ENCODE results near the gene DDI2. TPM values are rescaled to one million over a fixed set of nuclear protein-coding genes. Genes with fewer than 3 reads are reported as not detected.

DDI2 gene
- total and polyA plus RNA-seq, 10 of the 15 experiments (the other 5 are each of a cell fraction or from before 2014, with no cell fraction given): 3.3 to 33.1 (median 11.6) TPM

GRCh38 chr1:15657021-15657420 lies 39.8 kb downstream of the DDI2 start:
- ATAC-seq (no peak), DNase-seq (ENCODE audit: low read depth, low spot score) (no peak), FAIRE-seq (no peak)
- POLR2A ChIA-PET: no interaction called here
- in situ Hi-C loops (cut with MboI): no loop called here
- RAD21 ChIA-PET (ENCODE audit: unreplicated experiment): no interaction called here
- no peak overlapping the region for H3K9ac ChIP-seq (ENCODE audit: control insufficient read depth, insufficient read depth, low read length)
- 50% methylated on average over 1 of the region's 1 CpG for WGBS (ENCODE audit: insufficient coverage, insufficient replicate concordance, low lambda C conversion rate, missing lambda C conversion rate)
- no peak overlapping the region for H2AFZ ChIP-seq (ENCODE audit: control insufficient read depth, low read depth, low read length)
- H3K9me3 ChIP-seq (replicated peaks; ENCODE audit: control insufficient read depth, insufficient read depth, low read length): no peaks in the 10 kb centered on the region
- H3K27me3 ChIP-seq (replicated peaks in 1 of 2; ENCODE audit: control insufficient read depth in 2 of 2, insufficient read depth in 2 of 2, low read length in 1 of 2): no peaks in the 10 kb centered on the region
- no peaks in the 10 kb centered on the region for H4K20me1 ChIP-seq (ENCODE audit: control insufficient read depth, insufficient read depth)
- H3K27ac ChIP-seq (ENCODE audit: control insufficient read depth, insufficient read depth): no peak overlapping the region
- H3K4me3 ChIP-seq: no peak overlapping the region
- H3K4me2 ChIP-seq (ENCODE audit: control insufficient read depth, insufficient read depth): no peak overlapping the region
- CTCF ChIA-PET: no interaction called here
- TF ChIP-seq SKIL (IDR thresholded peaks at IDR 0.05; ENCODE audit: low read depth, poor library complexity, severe bottlenecking) (no peak), NBN (IDR thresholded peaks at IDR 0.05) (no peak), SREBF2 (IDR thresholded peaks at IDR 0.05; ENCODE audit: low read length) (no peak), POLR2AphosphoS5 (IDR thresholded peaks at IDR 0.05; ENCODE audit: low read length) (no peak), ETV6 (conservative IDR thresholded peaks at IDR 0.05 in 1 of 2, IDR thresholded peaks at IDR 0.05 in 1 of 2; ENCODE audit: borderline replicate concordance in 1 of 2, low read depth in 1 of 2) (no peak), TAF1 (IDR thresholded peaks at IDR 0.05; ENCODE audit: borderline replicate concordance, low read depth, low read length) (no peak), IRF4 (IDR thresholded peaks at IDR 0.05; ENCODE audit: low read depth, low read length) (no peak), POU2F2 (IDR thresholded peaks at IDR 0.05; ENCODE audit: borderline replicate concordance, low read depth, low read length) (no peak), EZH2 (IDR thresholded peaks at IDR 0.05; ENCODE audit: borderline replicate concordance, control insufficient read depth, low read depth, low read length) (no peak)
- intact Hi-C loops (cut with micrococcal nuclease; ENCODE audit: unreplicated experiment): no loop called here
- H3K36me3 ChIP-seq (ENCODE audit: control insufficient read depth in 2 of 2, insufficient read depth in 2 of 2, low read length in 1 of 2): peaks cover 9 to 35% of the 10 kb centered on the region in 2 experiments
- H3K4me1 ChIP-seq (ENCODE audit: control insufficient read depth, insufficient read depth, low read length): no peaks in the 10 kb centered on the region
- BruUV-seq (replicated peaks): no TSS peak
- SMC1A ChIA-PET (ENCODE audit: uncharacterized antibody, unreplicated experiment): interaction anchor here (1.4 kb wide), 1 partner anchor 40 kb away, joined by 3 read pairs; no protein-coding TSS in a partner anchor
- no peaks in the 10 kb centered on the region for H3K79me2 ChIP-seq (ENCODE audit: control insufficient read depth, insufficient read depth, low read length)

All from GM12878 (cell line).